HG03520 (cell line): Measurements from ENCODE around the gene CASP12.
"Not testable (repeated sequence)": the region's sequence is repeated elsewhere in the genome, so short reads cannot be mapped to it uniquely, and the experiment has no call there.

ENCODE experiments used
- ATAC-seq: cut with Tn5 transposase; IDR thresholded peaks from one replicate; pipeline ENCODE4 v1.9.1; 2021; ENCODE audit warnings: mild to moderate bottlenecking, moderate library complexity; ENCODE audit not compliant: unreplicated experiment

The CASP12 gene

GRCh38 chr11:104897891-104898684 lies at the start of gene CASP12:
CASP12 (minus strand) TSS chr11:104898460.
- ATAC-seq = no peak

- ATAC-seq = peak; percentile 95
Observed at GRCh38 chr11:104946907-104947306, 48.6 kb upstream of the CASP12 start.

GRCh38 chr11:104944076-104944475 lies 45.8 kb upstream of the CASP12 start:
- ATAC-seq = no peak

- ATAC-seq = no peak
Observed at GRCh38 chr11:104943561-104943960, 45.3 kb upstream of the CASP12 start.

GRCh38 chr11:104934594-104934993 lies 36.3 kb upstream of the CASP12 start:
- no peak for ATAC-seq

GRCh38 chr11:104934073-104934472 lies 35.8 kb upstream of the CASP12 start:
- ATAC-seq = not testable (repeated sequence)

GRCh38 chr11:104928811-104929210 lies 30.6 kb upstream of the CASP12 start:
- no peak for ATAC-seq

GRCh38 chr11:104926771-104927611 lies 28.7 kb upstream of the CASP12 start:
- ATAC-seq = no peak

- no peak for ATAC-seq
Observed at GRCh38 chr11:104925850-104926249, 27.6 kb upstream of the CASP12 start.

- ATAC-seq = peak; percentile 73
Observed at GRCh38 chr11:104918113-104918824, 20.0 kb upstream of the CASP12 start.

- peak; percentile 30 for ATAC-seq
Observed at GRCh38 chr11:104917271-104918112, 19.2 kb upstream of the CASP12 start.

GRCh38 chr11:104916442-104916841 lies 18.2 kb upstream of the CASP12 start:
- no peak for ATAC-seq

GRCh38 chr11:104912102-104912501 lies 13.8 kb upstream of the CASP12 start:
- no peak for ATAC-seq

- no peak for ATAC-seq
Observed at GRCh38 chr11:104908186-104908531, 9.9 kb upstream of the CASP12 start.

GRCh38 chr11:104907521-104908185 lies 9.4 kb upstream of the CASP12 start:
- ATAC-seq = peak; percentile 90

- ATAC-seq = no peak
Observed at GRCh38 chr11:104905271-104905670, 7.0 kb upstream of the CASP12 start.

GRCh38 chr11:104899226-104899625 lies 966 bp upstream of the CASP12 start:
- no peak for ATAC-seq

- ATAC-seq = no peak
Observed at GRCh38 chr11:104898685-104899013, 389 bp upstream of the CASP12 start.

GRCh38 chr11:104895634-104896033 lies 2.6 kb downstream of the CASP12 start:
- ATAC-seq = no peak

- no peak for ATAC-seq
Observed at GRCh38 chr11:104893876-104894275, 4.4 kb downstream of the CASP12 start.
